GM12878 (cell line): ENCODE results near the gene CAT.

ENCODE experiments used
- BHLHE40 ChIP-seq, 2 experiments: fragments of 450-650 bp in 1 of 2; IDR thresholded peaks; 2 replicates each; pipeline ENCODE4 v1.6.1; 2011 to 2017; ENCODE audit warnings: low read depth in 2 of 2, borderline replicate concordance in 1 of 2, improper control_type of control experiment in 1 of 2, low read length in 1 of 2, mild to moderate bottlenecking in 1 of 2
- CTCF ChIP-seq, 3 experiments: IDR thresholded peaks in 2 of 3; conservative IDR thresholded peaks in 1 of 3; 2 replicates each; pipeline ENCODE4 v1.5.1; 2011; ENCODE audit warnings: low read depth in 3 of 3, low read length in 3 of 3, mild to moderate bottlenecking in 3 of 3, control low read depth in 2 of 3, moderate library complexity in 2 of 3, inconsistent platforms in 1 of 3, mixed read lengths in 1 of 3; ENCODE audit not compliant: control insufficient read depth in 2 of 3, insufficient read depth in 1 of 3; ENCODE audit errors: extremely low read depth in 1 of 3
- EP300 ChIP-seq, 2 experiments: fragments of 150-350 bp in 1 of 2; IDR thresholded peaks; 2 replicates each; pipeline ENCODE4 v1.6.1; 2011 to 2012; ENCODE audit warnings: low read depth in 2 of 2, low read length in 2 of 2, borderline replicate concordance in 1 of 2, improper control_type of control experiment in 1 of 2, inconsistent platforms in 1 of 2; ENCODE audit not compliant: control insufficient read depth in 1 of 2
- MYB ChIP-seq: fragments of 150-350 bp; IDR thresholded peaks from 2 replicates; pipeline ENCODE4 v1.6.1; 2014; ENCODE audit warnings: mild to moderate bottlenecking, low read depth, low read length, borderline replicate concordance
- NRF1 ChIP-seq: conservative IDR thresholded peaks from 2 replicates; pipeline ENCODE4 v1.6.1; 2011; ENCODE audit warnings: mild to moderate bottlenecking, low read depth, low read length, improper control_type of control experiment
- RAD21 ChIP-seq: IDR thresholded peaks from 2 replicates; pipeline ENCODE4 v1.6.1; 2011; ENCODE audit warnings: mild to moderate bottlenecking, low read depth, low read length, moderate library complexity; ENCODE audit not compliant: insufficient read depth
- RFX5 ChIP-seq: IDR thresholded peaks from 2 replicates; pipeline ENCODE4 v1.6.1; 2011; ENCODE audit warnings: low read depth, low read length, improper control_type of control experiment
- SIN3A ChIP-seq: IDR thresholded peaks from 2 replicates; pipeline ENCODE4 v1.6.1; 2012; ENCODE audit warnings: low read depth, low read length, improper control_type of control experiment
- SUZ12 ChIP-seq: fragments of 200-600 bp; sonication (generic); IDR thresholded peaks from one replicate; pipeline ENCODE4 v1.6.1; 2018; ENCODE audit warnings: antibody characterized with exemption, mild to moderate bottlenecking; ENCODE audit not compliant: unreplicated experiment
- YY1 ChIP-seq: IDR thresholded peaks from 2 replicates; pipeline ENCODE4 v1.6.1; 2011; ENCODE audit warnings: low read depth, mild to moderate bottlenecking, low read length

GRCh38 chr11:34492806-34493414, 54.2 kb downstream of the CAT start:
- TF ChIP-seq YY1 (no peak), RFX5 (no peak), RAD21 (peak; percentile 82), SUZ12 (no peak), CTCF (IDR thresholded peaks at IDR 0.05 in 2 of 3, conservative IDR thresholded peaks at IDR 0.05 in 1 of 3; ENCODE audit: control insufficient read depth in 2 of 3, extremely low read depth in 1 of 3, insufficient read depth in 1 of 3, low read depth in 3 of 3, low read length in 3 of 3) (peak; percentile 54 to 81 (median 64); a peak in 5 of 6 replicates), MYB (no peak), EP300 (IDR thresholded peaks at IDR 0.05; ENCODE audit: borderline replicate concordance in 1 of 2, control insufficient read depth in 1 of 2, low read depth in 2 of 2, low read length in 2 of 2) (no peak), SIN3A (no peak), BHLHE40 (IDR thresholded peaks at IDR 0.05; ENCODE audit: borderline replicate concordance in 1 of 2, low read depth in 2 of 2, low read length in 1 of 2) (no peak), NRF1 (no peak)
